Measurements from ENCODE around the gene OGFR.
"Not testable (repeated sequence)": the region's sequence is repeated elsewhere in the genome, so short reads cannot be mapped to it uniquely, and the experiment has no call there.

The OGFR gene

DNA sequence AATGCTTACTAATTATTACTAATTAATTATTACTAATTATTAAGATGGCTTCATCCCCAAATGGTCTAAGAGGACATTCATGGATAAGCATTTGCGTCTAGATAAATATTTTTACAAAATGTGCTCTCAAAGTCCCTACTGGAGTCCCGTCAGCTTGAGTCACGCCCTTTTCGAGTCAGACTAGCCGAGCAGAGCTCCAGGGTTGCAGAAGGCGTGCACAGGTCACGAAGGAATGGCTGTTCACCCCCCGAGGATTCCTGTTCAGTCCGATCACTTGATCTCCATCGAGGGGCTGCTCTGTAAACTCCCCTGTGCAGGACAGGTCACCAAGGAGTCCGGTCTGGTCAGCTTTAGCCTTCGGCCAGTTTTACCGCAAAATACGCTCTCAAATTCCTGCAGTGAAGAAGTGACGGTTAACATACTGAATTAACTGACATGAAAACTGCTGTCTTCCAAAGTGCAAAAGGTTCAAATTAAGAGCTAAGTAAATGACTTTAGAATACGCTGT is 37.1 kb downstream of the OGFR start:
- no peak for DNase-seq

DNA sequence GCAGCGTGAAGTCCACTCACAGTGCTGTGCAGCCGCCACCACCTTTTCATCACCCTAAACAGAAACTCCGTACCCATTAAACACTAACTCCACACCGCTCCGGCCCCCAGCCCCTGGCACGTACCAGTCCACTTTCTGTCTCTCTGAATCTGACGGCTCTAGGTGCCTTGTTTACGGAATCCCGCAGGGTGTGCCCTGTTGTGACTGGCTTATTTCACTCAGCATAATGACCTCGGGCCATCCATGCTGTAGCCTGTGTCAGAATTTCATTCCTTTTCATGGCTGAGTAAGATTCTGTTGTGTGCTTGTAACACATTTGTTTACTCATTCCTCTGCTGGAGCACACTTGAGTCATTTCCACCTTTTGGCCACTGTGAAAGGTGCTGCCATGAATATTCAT is 39.0 kb downstream of the OGFR start:
- no peak for DNase-seq

DNA sequence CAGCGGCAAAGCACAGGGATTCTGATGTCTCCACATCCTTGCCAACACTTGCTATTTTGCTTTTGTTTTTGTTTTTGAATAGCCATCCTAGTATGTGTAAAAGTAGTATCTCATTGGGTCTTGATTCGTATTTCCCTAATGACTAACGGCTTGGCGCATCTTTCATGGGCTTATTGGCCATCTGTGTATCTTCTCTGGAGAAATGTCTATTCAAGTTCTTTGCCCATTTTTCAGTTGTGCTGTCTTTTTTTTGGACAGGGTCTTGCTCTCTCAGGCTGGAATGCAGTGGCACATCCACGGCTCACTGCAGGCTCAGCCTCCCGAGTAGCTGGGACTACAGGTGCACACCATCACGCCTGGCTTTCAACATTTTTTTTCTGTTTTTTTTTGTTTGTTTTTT is 39.5 kb downstream of the OGFR start:
- no peak for DNase-seq

DNA sequence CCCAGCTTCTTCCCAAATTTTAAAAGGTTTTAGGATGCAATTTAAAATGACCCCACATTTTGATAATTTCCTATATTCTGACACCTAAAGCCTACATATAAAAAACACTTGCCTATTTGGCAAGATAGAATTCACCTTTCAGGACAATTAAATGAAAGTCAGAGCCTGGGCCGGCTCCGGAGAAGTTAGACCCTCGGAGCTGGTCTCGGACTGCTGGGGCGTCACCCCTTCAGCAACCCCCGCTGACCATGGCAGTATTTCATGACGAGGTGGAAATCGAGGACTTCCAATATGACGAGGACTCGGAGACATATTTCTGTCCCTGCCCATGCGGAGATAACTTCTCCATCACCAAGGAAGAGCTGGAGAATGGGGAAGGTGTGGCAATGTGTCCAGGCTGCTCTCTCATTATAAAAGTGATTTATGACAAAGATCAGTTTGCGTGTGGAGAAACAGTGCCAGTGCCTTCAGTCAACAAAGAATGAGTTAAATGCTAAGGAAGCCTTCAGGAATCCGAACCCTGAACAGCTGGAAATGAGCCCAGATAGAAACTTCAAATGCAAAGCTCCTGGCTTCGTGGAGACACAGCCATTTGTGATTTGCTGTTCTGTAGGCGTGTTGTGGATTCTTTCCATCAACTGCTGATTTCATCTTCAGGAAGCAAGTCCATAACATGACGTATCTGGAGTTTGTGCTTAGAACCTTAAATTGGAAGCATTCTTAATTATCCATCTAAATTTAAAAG is 41.0 kb downstream of the OGFR start:
- DNase-seq: no peak

DNA sequence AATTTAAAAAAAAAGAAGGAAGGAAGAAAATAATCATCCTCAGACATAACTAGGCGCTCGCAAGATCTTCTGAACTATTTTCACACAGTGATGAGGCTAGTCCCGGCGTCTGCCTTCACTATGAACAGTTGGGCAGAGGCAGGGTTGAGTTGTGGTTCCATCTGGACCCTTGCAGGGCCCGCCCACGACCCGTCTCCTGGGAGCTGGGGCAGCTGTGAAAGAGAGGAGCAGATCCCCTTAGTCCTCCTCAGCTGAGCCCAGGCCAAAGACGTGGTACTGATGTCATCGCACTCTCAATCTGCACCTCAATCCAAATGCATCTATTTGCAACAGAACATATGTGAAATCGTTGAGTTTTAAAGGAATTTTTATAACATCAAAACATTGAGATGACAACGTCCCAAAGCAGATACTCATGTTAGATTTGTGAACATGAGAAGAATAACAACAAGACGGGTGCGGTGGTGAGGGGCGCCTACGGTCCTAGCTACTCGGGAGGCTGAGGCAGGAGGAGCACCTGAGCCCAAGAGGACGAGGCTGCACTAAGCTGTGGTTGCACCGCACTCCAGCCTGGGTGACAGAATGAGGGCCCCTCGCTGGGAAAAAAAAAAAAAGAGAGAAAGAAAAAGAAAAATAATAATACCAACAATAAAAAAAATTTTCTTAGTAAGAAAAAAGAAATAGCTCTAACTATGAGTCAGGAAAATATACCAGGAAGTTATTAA is 41.7 kb downstream of the OGFR start:
- DNase-seq: no peak

DNA sequence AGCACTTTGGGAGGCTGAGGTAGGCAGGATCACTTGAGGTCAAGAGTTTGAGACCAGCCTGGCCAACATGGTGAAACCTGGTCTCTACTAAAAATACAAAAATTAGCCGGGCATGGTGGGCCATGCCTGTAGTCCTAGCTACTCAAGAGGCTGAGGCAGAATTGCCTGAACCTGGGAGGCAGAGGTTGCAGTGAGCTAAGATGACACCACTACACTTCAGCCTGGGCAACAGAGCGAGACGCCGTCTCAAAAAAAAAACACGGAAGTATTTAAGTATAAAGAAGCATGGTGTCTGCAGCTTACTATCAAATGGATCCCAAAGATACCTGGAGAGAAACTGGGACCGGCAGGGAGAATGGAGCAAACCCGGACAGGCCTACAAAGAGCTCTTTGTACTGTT is 44.3 kb downstream of the OGFR start:
- not testable (repeated sequence) for DNase-seq

DNA sequence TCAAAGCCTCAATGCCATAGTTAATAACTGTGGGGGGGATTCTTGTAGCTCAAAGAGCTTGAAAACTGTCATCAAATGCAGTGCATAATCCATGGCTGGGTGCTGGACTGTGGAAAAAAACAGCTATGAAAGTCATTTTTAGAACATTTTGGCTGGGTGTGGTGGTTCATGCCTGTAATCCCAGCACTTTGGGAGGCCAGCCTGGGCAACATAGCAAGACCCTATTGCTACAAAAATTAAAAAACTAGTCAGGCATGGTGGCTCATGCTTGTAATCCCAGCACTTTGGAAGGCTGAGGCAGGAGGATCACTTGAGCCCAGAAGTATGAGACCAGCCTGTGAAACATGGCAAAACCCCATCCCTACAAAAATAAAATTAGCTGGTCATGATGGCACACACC is 44.8 kb downstream of the OGFR start:
- DNase-seq: no peak

DNA sequence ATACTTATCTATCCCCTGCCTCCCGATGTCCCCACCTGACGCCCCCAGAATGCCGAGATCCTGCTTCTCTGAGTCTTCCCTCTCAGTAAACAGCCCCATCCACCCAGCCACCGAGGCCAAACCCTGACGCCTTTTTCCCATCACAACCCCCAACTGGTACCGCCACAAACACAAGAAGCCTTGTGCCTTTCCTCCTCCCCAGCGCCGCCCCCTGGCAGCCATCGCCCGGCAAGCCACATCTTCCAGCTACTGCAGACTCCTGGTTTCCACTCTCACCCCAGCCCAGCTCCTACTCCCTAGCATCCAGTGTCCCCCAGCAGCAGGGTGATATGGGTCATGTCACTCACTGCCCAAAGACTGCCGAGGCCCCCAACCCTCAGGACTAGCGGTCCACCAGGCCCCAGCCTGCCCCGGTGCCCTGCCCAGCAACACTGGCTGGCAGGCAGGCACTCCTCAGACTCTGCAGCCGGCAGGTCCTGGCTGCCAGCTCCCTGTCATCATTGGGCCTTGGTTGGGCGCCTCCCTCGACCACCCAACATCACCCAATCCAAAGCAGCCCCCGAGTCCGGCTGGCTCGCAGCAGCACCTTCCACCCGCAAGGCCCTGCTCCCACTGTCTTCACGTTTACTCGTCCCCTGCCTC is 45.8 kb downstream of the OGFR start:
- DNase-seq: no peak

DNA sequence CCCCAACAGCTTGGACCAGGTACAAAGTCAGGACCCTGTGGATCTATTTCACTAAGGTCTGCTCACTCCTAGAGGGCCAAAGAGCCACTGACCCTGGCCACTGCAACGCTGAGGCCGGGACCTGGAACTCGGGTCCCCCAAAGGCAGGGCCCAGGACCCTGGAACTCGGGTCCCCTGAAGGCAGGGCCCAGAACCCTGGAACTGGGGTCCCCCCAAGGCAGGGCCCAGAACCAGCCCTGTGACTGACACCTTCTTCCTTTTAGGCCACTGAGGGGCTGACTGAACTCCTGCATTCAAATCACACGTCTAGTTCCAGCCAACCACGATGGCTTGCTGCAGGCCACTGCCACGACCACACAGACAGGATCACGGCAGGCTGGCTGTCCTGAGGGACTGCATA is 47.6 kb downstream of the OGFR start:
- no peak for DNase-seq

DNA sequence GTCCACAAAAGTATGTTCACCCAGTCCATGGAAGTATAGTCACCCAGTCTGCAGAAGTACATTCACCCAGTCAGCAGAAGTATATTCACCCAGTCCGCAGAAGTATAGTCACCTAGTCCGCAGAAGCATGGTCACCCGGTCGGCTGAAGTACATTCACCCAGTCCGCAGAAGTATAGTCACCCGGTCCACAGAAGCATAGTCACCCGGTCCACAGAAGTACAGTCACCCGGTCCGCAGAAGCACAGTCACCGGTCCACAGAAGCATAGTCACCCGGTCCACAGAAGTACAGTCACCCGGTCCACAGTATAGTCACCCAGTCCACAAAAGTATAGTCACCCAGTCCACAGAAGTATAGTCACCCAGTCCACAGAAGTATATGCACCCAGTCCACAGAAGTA is 48.2 kb downstream of the OGFR start:
- no peak for DNase-seq

DNA sequence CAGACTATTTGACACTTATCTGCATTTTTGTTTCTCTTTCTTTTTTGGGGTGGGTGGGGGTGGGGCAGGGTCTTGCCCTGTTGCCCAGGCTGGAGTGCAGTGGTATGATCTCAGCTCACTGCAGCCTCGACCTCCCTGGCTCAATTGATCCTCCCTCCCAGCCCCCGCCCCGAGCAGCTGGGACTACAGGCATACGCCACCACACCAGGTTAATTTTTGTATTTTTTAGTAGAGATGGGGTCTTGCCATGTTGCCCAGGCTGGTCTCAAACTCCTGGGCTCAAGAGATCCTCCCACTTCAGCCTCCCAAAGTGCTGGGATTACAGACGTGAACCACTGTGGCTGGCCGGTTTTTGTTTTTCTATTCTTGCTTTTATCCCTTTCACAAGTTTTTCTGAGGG is 48.7 kb downstream of the OGFR start:
- not testable (repeated sequence) for DNase-seq

DNA sequence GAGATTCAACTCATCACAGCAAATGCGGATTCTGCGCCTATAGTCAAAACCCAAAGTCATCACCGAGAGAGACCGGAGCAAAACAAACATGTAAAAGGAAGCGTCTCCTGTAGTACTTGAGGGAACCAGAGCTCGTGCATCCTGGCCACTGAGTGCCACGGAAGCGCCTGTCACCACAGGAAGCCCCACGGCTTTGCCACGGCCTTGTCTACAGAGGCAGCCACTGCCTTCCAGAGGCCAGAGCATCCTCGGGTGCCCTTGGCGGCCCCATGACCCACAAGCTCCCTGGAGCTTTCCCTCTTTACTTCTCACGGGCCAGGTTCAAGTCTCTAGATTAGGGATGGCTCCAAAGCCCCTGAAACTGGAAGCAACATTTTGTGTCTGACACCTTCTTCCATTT is 49.5 kb downstream of the OGFR start:
- no peak for DNase-seq

DNA sequence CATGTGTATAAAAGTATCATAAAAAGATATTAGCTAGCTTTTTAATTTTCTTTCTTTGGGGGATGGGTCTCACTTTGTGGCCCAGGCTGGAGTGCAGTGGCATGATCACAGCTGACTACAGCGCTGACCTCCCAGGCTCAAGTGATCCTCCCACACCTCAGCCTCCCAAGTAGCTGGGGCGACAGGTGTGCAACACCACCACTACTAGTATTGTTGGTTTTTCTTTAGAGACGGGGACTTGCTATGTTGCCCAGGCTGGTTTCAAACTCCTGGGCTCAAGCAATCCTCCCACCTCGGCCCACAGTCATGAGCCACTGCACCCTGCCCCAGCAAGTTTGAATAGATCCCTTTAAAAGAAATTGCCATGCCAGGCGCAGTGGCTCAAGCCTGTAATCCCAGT is 50.5 kb downstream of the OGFR start:
- no peak for DNase-seq

DNA sequence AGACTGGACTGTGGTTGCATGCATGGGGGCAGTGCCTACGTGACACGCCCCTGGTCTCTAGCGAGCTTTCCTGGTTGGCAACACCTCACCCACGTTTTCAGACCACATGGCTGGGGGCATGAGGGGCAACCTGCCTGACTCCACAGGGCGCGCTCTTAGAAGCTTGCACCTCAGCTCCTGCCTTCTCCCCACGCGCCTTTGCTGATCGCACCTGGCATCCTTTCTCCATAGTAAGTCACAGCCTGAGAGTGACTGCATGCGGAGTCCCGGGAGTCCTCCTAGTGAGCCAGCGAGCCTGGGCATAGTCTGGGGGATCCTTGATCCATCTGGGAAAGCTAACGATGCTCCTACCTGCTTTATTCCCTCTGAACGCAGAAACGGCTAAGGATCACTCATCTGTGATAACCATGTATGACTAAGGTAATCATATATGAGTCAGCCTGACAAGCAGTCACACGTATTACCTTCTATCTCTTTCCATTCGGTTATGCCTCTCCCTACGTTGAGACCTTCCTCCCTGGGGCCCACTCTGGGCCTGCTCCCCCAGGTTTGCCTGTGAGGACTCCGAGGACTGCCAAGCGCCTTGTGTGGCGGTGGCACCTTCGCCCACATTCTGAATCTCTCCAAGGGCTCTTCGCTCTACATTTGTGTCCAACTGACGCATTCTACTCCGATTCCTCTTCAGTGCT is 52.4 kb downstream of the OGFR start:
- no peak for DNase-seq

DNA sequence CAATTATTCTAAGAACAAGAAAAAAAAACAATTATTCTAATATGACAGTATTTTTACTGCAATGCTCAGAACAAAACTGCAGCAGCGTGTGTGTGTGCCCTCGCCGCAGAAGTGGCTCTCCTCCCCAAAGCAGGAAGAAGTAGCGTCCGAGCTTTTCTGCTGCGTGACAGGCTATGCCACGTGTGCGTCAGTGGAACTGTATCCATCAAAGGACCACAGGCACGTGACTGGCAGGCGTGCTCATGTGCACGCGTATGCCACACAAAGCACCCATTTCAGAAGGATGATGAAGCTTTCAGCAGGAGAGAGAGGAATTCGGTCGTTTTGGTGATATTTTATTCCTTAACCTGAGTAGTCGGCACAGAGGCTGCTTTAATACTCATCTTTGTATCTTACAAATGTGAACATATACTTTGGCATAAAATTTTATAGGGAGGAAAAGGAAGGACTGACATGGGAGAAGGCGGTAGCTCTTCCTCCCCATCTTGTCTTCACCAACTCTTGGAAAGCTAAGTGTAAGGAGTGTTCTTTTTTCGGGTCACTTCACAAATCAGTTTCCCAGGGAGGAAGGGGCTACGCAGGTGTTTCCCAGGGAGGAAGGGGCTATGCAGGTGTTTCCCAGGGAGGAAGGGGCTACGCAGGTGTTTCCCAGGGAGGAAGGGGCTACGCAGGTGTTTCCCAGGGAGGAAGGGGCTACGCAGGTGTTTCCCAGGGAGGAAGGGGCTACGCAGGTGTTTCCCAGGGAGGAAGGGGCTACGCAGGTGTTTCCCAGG is 53.6 kb downstream of the OGFR start:
- no peak for DNase-seq

DNA sequence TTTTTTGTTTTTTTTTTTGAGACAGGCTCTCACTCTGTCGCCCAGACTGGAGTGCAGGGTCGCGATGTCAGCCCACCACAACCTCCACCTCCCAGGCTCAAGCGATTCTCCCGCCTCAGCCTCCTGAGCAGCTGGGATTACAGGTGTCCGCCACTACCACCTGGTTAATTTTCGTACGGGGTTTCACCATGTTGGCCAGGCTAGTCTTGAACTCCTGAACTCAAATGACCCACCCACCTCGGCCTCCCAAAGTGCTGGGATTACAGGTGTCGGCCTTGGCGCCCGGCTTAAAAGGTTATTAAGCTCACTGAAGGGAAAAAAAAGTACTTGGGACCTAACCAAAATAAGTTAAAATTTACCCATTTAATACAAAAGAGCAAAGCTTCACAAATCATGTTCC is 55.1 kb downstream of the OGFR start:
- no peak for DNase-seq

DNA sequence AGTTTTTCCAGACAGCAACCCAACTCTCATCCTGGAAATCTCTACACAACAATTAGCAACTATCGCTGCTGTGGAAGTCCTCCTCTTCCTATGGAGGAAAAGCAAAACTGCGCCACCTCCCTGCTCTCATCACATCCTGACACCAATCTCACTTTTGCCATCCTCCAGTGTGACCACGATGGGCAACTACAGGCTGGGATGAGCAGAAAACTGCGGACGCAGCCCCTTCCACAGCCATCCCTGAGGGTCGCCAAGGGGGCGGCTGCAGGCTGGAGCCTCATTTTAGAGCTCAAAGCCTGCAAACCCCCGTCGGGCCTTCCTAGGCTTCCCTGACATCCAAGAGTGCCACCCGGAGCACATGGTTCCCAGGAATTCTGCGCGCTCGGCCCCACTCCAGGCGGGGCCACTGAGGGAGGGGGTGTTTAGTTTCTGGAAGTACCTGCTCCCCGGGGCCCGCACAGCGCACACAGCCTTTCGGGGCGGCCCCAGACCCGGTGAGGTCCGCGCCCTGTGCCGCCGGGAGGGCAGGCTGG is 55.8 kb downstream of the OGFR start:
- no peak for DNase-seq

DNA sequence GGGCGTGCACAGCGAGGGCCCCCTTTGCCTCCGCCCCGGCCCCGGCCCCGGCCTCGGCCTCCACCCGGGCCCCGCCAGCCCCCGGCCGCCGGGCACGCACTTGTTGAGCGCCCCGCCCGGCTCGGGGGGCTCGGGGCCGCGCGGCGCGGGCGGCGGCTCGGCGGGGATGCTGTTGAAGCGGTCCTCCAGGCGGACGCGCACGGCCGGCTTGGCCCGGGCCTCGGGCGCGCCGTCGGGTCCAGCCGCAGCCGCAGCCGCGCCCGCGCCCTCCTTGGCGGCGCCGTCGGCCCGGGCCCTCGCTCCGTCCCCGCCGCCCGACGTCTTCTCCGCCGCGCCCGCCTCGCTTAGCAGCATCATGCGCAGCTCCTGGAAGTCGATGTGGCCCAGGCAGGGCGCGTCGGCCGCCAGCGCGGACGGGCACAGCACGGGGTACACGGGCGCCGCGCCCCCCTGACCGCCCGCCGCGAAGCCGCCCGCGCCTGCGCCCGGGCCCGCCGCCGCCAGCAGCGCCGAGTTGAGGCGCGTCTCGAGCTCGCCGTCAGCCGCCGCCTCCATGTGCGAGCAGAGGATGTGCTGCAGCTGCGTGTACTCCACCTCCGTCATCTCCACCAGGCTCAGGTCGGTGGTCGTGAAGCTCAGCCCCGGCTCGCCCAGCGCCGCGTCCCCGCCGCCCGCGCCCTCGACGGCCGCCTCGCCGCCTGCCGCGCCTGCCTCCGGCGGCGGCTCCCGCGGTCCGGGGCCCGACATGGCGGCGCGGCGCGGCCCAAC is 56.5 kb downstream of the OGFR start:
- DNase-seq: peak in 1 of 4 experiments; percentile 41

DNA sequence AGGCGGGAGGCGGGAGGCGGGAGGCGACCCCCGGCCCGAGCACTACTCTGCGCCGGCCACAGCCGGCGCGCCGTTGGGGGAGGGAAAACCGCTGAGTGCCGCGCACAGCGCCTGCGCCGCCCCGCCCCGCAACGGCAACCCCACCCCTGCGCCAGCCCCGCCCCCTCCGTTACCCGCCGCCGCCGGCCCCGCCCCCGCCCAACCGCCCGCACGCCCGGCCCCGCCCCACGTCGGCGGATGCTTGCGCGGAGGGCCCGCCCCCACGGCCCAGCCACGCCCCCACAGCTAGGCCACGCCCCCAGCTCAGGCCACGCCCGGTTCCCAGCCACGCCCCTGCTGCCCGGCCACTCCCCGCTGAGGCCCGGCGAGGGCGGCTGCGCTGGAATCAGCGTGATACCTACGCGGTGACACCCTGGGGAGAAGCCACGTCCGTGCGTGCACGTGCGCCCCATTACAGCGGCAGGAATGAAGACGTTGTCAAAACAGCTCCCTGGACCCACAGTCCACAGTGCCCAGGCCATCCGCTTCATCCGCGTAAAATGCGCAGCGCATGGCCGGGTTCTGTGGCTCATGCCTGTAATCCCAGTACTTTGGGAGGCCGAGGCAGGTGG is 57.2 kb downstream of the OGFR start, which contains the start of gene TCFL5:
Gene TCFL5, minus strand, starts transcription at position 97 of the 611 bp plus-strand sequence. CDS start 152 bp downstream, outside the sequence.
- peak; percentile 90 to 94 (median 92) for DNase-seq
